NT2/D1 (cell line): ENCODE data around the gene ECHDC3.

Experiments used
- SUZ12 ChIP-seq: IDR thresholded peaks from 2 replicates; pipeline ENCODE4 v1.6.1; 2011; ENCODE audit not compliant: insufficient read length, insufficient read depth; ENCODE audit errors: extremely low read depth
- YY1 ChIP-seq: IDR thresholded peaks from 2 replicates; pipeline ENCODE4 v1.6.1; 2011; ENCODE audit not compliant: insufficient read length, insufficient read depth
- ZNF274 ChIP-seq: IDR thresholded peaks from 2 replicates; pipeline ENCODE4 v1.6.1; 2011; ENCODE audit warnings: mild to moderate bottlenecking, low read depth, low read length

GRCh38 chr10:11750420-11750819, 8.2 kb downstream of the ECHDC3 start:
- TF ChIP-seq ZNF274 (no peak), YY1 (no peak), SUZ12 (no peak)
